HG03439 (cell line): ENCODE measurements around the gene SLC35F1.
"Not testable (repeated sequence)": the region's sequence is repeated elsewhere in the genome, so short reads cannot be mapped to it uniquely, and the experiment has no call there.

Source experiments
- ATAC-seq: cut with Tn5 transposase; IDR thresholded peaks from one replicate; pipeline ENCODE4 v1.9.1; 2021; ENCODE audit warnings: mild to moderate bottlenecking, moderate library complexity; ENCODE audit not compliant: unreplicated experiment

The SLC35F1 gene

DNA sequence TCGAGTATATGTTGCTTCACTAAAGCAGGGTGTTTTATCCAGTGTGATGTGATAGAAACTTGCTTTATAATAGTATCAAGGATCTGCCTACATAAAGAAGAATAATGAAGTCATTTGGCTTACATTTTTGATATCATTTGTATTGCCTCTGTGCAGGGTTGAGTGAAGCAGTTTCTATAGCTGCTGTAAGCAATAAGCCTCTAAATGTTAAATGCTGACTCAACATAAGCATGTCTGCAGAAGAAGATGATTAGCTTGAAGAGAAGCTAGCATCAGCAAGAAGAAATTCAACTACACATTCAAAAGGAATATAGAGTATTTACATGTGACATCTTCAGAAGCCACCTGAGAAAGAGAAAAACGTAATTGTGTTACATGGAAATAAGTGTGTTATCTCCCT lies 17.6 kb downstream of the SLC35F1 start:
- ATAC-seq = no peak

DNA sequence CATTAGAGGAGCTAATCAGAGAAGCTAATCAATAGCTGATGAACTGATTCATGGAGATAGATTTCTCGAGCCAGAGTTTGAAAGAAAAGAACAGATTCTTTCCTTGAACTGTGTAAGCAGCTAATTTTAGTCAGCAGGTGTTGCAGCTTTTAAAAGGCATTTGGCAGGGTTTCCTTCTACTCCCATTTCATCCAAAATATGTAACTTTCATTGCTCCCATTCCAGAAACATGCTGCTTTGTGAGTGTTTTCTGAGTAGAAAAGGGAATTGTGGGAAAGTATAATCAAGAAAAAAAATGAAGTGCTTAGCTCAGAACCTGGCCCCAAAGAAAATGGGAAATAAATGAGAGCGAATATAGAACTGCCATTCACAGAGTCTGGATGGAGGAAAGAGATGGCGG lies 20.8 kb downstream of the SLC35F1 start:
- no peak for ATAC-seq

DNA sequence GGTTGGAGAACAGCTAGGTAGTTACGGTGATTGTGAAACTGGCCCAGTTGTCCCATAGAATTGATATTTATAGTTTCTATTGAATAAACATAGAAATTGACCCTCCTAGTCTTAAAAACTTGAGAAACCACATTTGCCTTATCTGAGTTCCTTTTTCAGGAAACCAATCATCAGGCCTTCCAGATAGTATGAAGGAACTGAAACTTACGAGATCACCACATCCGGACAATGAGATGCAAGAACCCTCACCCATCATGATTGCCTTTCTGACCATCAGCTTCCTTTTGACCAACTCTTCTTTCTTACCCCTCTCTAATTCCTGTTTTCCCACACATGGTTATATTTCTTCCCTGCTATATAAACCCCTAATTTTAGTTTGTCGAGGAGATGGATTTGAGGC lies 21.8 kb downstream of the SLC35F1 start:
- ATAC-seq = no peak

DNA sequence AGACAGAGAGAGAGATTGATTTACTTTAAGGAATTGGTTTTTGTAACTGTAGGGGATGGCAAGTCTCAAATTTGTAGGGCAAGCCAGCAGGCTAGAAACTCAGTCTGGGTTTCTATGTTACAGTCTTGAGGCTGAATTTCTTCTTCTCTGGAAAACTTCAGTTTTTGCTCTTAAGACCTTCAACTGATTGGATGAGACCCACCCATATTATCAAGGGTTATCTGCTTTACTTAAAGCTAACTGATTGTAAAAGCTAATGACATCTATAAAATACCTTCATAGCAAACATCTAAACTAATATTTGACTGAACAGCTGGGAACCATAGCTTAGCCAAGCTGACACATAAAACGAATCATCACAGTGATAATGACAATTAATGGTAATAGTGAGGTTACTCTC lies 22.4 kb downstream of the SLC35F1 start:
- ATAC-seq = no peak

DNA sequence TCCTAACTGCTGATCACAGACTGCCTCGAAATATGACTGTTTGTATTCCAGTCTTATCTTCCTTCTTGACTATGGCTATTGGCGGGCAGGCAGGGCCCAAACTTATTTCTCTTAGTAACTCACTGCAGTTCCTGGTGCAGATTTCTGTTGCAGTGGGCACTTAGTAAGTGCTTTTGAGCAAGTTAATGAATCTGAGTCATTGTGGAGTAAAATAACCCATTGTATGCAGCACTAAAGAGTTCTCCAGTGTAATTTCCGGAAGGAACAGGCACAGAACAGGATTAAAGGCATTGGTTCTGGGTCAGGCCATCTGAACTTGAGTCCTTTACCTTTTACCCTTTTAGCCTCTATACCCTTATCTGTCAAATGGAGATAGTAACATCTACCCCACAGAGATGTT lies 23.6 kb downstream of the SLC35F1 start:
- ATAC-seq = no peak

DNA sequence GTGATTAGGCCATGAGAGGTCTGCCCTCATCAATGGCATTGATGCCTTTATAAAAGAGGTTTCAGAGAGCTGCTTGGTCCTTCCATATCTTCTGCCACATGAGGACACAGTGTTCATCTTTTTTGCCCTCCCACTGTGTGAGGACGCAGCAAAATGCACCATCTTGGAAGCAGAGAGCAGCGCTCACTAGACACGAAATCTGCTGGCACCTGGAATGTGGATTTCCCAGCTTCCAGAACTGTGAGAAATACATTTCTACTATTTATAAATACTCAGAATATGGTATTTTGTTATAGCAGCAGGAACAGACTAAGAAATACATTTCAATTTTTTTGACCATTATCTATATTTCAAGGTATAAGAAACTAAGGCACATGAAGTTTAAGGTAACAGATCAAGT lies 24.9 kb downstream of the SLC35F1 start:
- no peak for ATAC-seq

DNA sequence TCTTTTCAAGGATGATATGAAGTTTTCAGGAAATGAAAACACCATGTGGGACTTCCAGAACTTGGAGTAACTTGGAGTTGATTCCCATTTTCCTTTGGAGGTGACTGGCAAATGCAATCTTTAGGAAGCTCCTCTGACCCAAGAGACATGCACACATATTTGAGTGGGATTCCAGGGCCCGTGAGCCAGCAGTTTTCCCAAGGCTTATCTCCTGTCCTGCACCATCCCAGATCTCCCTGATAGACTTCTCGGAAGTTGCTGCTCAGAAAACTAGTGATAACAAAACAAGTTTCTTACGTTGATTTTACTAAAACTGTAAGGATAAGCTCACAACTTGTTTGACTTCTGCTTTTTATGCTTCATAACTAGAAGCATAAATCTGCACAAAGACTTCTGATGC lies 25.6 kb downstream of the SLC35F1 start:
- ATAC-seq = no peak

DNA sequence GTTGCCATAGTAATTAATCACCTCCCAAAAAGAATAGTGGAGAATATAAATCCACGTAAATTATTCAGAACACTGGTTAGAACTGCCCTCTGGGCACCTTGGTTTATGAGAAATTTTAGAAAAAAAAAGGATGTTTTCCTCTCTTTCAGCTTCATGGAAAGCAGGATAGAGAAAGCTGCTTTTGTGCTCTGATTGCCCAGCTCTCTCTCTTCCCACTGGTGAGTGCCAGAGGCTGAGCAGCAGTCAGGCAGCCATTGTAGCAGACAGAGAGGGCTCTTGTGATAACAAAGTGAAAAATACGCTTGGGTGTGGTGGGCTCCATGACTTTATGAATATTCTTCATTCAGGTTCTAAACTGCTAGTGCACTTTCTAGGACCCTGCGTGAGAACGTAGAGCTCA lies 26.4 kb downstream of the SLC35F1 start:
- no peak for ATAC-seq

DNA sequence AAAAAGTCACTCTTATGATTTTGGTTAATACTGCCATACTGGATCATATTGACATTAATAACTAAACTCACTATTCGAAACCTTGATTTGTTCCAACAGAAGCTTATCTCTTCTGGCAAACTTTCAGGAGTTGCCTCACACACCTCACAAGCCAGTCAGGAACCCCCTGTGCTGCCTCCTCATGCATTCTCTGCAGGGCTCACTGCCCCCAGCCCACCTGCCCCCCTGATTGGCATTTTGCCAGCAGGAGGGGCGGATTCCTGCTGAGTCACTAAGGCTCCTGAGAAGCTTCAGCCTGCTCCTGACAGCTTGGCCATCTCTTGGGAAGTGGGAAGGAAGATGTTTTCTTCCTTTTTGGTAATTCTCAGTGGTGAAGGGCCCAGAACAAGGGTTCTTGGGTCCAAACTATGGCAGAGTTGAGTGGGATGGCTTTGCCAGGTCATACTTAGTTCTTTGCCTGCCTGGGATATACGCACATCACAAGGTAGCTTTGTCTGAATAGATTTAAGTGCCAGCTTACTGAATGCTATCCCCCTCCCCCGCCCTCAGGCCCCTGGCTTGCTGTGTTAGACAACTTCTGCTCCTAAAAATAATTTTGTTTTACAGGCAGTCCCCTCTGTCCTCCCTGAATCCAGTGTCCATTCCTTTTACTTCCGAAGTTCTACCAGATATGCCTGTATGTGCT lies 31.4 kb downstream of the SLC35F1 start:
- ATAC-seq = no peak

DNA sequence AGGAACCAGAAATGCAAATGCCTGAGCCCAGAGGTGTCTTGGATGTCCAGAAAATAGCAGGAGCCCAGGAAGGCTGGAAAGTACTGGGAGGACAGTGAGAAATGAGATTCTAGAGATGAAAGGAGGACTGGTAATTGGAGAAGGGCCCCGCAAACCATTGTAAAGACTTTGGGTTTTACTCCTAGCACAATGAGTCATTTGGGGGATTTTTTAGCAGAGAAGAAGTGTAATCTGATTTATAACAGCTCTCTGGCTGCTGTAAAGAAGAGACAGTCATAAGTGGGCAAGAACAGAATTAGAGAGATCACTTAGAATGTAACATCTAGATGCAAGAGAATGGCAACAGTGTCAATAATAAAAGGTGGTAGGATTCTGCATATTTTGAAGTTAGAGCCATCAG lies 40.2 kb downstream of the SLC35F1 start:
- no peak for ATAC-seq

DNA sequence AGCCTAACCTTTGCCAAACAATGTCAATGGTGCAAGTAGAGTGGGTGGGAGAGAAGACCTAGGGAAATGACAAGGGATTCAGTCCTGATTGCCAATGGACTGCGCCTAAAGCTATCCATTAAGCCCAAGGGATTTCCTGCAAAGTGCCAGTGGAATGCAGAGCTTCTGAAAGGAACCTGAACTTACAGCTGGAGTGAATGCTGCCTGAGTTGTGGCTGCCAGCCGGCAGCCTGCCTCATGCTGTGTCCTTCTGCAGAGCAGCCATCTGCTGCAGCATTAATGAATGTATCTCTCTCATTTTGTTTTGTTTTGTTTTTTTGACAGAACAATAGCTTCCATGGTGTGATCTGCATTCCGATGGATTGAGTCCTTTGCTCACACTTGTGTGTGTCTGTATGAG lies 44.7 kb downstream of the SLC35F1 start:
- no peak for ATAC-seq

DNA sequence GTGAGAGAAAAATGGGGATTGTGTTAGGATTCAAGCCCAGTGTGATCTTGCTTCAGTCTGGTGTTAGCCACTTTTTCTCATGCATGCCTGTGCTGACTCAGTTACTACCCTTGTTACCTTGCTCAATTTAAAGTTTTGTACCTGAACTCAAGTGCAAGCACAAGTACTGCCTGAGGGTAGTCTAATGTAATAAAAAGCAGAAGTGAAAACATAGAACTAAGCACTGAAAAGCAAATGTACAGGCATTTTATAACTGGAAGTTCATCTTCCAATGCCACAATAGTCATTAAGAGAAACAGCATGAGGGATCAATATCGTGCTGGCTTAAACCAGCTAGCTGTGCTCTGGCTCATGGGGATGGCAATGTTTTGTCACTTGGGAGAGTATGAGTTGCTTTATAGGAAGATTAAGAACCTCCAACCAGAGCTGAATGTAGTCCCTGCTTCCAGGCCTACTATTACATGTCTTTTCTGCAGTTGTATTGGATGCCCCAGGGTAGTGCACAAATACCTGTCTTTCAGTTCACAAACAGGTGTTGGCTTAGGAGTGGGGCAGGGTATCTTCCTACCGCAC lies 48.7 kb downstream of the SLC35F1 start:
- ATAC-seq = no peak

DNA sequence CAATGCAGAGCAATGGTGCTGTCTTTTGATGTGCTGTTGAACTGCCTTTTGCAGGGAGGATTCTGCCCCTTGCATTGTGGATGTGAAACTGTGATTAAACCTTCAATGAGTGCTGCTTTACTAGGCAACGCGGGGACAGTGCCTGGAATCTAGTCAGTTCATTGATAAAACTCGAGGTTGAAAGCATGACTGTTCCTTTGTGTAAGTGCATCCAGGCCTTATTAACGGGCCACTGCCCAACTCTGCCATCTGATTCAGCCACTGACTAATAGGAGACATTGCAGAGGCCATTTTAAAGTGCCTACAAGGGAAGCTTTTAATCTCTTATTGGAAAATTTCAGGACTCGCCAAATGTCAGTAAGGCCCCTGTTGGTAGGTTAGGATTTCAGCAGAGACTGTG lies 49.3 kb downstream of the SLC35F1 start:
- ATAC-seq = no peak

DNA sequence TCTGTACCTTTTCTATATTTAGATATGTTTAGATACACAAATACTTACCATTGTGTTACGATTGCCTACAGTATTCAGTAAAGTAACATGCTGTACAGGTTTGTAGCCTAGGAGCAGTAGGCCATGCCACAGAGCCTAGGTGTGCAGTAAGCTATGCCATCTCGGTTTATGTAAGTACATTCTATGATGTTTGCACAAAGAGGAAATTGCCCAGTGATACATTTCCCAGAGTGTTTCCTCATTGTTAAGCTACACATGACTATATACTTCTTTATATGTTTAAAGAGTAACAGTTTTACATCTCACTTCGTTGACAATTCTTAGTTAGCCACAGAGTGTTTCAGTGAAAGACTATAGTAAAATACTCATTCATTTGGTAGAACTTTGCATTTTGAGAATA lies 51.5 kb downstream of the SLC35F1 start:
- ATAC-seq = no peak

DNA sequence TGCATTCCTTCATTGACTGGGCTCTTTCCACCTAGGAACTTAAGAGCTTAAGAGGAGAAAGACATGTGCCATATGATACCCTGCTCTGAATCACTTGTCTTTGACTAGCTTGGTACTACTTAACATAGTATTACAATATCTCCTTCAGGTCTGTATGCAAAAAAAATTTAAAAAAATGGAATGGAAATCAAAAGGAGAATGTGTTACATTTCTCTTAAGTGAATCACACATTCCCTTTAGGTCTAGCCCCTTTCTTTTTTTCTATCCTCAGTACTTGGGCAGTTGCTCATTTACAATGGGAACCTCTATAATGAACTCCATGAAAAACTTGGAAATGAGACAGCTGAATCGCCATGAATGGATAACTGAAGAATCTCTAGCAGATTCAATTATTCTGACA lies 53.8 kb downstream of the SLC35F1 start:
- no peak for ATAC-seq

DNA sequence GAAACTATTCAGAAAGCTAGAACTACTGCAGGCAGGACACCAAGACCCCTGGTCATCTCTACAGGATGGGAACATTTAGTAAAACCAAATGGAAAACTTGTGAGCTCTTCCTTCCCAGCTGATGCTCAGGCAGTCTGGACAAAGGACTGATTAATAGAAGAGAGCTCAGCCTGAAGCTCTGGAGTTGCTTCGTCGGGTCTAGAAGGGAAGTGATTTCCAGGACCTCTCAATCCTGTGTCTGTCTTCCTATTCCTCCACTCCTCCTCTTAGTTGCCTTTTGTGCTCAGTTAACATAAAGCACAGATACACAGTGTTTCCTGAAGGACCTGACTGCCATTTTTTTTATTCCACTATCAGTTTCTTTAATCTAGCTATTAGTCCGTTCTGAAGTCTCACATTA lies 54.2 kb downstream of the SLC35F1 start:
- no peak for ATAC-seq

DNA sequence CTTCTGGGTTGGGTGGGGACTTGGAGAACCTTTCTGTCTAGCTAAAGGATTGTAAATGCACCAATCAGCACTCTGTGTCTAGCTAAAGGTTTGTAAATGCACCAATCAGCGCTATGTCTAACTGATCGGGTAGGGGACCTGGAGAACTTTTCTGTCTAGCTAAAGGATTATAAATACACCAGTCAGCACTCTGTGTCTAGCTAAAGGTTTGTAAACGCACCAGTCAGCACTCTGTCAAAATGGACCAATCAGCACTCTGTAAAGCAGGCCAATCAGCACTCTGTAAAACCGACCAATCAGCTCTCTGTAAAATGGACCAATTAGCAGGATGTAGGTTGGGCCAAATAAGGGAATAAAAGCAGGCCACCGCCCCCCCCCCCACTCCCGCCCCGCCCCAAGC lies 58.7 kb downstream of the SLC35F1 start:
- ATAC-seq = not testable (repeated sequence)

DNA sequence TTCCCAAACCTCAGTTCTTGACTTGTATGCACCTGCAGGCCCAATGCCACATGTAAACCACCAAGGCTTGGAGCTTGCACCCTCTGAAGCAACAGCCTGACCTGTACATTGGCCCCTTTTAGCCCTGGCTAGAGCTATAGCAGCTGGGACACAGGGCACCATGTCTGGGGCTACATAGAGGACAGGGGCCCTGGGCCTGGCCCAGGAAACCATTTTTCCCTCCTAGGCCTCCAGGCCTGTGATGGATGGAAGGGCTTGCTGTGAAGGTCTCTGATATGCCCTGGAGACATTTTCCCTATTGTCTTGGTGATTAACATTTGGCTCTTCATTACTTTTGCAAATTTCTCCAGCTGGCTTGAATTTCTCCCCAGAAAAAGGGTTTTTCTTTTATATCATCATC lies 64.6 kb downstream of the SLC35F1 start:
- no peak for ATAC-seq

DNA sequence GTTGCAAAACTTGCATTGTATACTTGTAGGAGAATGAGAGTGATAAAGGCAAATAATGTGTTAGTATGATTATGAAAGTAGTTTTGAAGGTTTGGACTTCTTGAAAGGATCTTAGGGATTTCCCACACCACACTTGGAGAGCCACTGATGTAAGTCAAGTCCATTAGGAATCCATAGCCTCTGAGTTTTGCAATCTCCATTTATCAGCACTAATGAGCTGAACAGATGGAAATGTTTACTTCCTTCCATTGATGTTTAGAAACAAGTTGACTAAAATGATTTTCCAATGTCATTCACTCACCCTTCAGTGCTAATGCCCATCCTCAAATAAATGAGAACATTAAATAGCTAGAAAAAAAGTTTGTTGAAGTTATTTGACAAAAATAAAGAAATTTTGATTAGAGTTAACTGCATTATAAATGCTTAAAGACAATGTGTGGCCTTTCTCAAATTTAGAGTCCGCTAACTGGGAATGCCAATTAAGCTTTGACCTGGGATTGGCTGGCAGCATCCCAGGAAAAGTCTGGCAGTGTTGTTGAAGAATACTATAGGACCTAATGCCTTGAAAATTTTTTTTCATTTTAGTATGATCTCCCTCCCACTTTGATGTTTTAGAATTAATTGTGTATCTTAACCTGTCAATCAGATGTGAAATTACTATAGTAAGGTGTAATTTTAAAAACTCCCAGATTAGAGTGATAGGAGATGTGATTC lies 68.0 kb downstream of the SLC35F1 start:
- ATAC-seq = no peak

DNA sequence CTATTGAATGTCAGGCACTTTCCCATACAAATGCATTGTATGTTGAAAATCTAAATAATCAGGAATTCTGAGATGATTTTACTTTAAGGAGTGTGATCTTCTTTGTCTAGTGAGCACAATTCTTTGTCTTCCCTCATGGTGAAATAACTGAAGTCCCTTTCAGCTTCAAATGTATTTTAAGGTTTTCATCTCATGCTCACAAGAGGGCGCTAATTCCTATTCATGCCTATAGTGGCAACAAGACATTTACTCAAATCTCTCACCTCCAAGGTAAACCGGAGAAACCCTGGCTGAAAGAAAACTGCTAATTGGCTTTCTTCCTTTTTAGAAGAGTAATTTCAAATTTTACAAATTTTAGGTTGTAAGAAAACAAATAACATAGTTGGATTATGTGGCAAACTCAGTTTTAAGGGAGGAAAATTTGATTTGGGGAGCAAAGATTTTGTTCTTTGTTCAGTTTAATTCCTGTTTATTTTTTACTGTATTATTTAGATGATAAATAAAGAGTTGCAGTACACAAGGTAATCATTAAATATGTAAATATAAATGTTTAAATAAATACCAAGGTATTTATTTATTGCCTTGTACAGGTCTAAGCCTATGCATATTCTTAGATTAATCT lies 69.1 kb downstream of the SLC35F1 start:
- ATAC-seq = no peak

DNA sequence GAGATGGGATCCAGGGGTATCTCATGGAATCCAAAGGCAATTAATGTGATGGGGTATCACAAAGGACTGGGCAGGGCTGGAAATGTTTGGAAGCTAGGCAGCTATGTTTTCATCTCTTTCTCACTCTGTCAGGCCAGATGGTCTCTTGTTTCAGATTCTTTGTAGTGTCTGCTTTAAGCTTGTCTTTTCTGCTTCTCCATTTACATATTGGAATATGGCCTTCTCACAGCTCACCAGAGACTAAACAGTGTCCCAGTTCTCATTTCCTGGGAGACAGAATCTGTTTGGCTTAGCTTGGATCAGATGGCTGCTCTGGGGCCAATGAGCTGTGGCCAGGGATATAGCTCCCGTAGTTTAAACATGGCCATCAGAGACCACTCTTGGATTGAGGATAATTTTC lies 78.9 kb downstream of the SLC35F1 start:
- no peak for ATAC-seq

DNA sequence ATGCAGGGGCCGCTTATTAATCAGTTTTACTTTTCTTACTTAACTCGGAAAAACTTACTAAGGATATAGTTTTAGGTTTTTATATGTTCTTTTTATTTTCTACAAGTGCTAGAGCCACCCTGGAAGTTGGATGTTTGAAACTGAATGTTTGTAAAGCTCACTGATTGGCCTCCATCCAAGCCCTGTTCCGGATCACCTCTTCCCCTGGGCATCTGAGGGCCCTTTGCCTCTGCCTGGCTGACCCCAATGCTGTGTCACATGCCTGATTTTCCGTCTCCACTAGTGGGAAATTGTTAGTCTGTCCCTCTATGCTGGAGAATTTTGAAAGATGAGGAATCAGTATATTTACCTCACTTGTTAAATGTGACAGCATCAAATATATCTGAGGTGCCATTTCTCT lies 79.3 kb downstream of the SLC35F1 start:
- ATAC-seq = no peak
